ENCODE measurements around the gene AGTPBP1.

Gene AGTPBP1

DNA sequence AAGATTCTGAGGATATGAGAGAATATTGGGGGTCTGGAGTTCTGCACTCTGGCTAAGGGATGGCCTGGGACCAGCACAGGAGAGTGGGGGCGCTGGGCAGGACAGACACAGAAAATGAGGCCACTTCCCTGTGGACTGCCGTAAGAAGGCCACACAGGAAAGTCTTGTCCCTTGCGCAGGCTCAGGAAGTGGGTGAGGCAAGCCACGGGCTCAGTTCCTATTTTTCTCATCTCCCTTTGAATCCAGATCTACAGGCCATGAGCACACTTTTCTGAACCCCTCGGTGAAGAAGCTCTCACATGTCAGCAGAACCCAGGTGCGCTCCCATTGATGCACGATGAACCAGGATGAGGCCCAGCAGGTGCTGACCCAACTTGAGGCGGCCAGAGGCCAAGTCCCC lies 207.4 kb downstream of the AGTPBP1 start:
- no peak for DNase-seq

DNA sequence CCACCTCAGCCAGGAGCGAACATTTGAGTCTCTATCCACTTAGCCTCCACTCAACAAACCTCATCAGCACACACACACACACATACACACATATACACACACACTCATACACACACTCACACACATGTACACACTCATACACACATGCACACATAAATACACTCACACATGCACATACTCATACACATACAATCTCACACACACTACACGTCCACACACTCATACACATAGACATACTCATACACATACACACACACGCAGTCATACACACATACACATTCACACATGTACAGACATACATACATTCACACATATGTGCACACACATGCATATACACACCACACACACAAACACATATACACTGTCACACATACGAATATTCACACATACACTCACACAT lies 208.2 kb downstream of the AGTPBP1 start:
- DNase-seq: no peak

DNA sequence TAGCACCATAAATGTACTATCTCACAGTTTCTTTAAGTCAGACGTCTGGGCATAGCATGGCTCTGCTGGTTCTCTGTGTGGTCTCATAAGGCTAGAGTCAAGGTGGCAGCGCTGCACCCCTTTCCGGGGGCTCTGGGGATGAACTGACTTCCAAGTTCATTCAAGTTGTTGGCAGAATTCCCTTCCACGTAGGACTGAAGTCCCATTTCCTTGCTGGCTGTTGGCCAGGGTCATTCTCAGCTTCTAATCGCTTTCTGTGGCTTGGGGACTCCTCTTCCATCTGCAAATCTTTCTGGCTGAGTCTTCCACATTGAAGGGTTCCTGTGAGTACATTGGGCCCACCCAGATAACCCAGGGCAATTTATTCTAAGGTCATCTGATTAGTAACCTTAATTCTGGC lies 211.0 kb downstream of the AGTPBP1 start:
- peak; percentile 10 for DNase-seq

DNA sequence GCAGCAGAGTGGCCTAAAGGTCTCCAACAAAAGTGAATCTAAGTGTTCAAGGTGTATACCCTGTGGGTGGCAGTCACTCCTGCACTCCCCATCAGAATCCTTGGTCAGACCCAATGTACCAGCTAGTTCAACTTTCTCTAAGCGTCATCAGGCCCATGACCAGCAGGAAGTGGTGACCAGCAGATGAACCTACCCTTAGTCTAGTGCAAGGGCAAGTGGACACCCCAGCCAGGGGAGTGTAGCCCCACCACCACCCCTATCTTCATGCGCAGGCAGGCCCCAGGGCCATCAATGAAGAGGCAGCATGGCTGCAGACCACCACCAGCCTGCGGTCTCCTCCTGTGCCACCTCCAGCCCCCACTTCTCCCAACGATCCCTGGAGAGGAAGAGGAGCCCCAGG lies 213.1 kb downstream of the AGTPBP1 start:
- DNase-seq: no peak

DNA sequence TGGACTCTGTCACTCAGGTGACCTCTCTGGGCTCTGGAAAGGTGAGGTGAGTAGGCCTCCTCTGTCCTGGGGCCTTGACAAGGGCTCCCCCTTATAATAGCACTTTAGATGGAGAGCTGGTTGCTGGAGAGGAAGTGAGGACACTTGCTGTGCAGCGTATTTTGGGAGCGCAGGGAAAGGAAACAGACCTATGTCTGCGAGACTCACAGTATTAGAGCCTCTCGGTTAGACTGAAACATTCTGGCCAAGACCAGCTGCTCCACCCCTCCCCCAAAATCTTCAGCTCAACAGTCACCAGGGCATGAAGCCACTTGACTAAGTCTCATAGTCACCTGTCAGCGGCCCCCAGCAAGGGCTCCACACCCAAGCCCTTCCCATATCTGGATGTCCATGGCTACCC lies 213.6 kb downstream of the AGTPBP1 start:
- DNase-seq: no peak

DNA sequence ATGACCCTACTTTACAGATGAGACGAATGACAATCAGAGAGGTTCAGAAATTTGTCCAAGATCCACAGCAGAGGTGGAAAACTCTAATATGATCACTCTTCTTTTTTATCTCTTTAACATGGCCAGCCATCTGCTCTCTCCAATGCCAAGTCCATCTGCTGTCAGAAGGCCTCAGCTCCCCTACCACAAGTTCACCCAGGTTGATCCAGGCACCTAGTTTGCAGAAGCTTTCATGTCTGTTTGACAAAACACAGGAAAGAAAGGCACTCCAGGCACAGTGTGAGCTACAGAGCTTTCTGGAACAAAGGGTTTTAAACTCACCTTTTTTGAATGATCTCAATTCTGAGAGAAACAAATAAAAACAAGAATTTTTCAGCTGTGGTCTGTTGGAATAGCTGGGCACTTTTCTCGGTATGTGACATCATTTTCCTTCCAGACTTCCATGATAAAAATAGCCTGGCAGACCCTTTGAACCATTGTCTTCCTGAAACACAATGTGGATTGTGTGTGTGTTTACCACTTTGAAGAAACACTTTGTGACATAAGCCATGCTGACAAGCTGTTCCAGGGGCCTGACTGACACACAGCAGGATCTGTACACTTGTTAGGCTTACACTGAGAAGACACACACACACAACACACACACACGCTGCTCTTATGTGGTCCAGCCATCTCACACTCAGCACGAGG lies 214.3 kb downstream of the AGTPBP1 start:
- no peak for DNase-seq

DNA sequence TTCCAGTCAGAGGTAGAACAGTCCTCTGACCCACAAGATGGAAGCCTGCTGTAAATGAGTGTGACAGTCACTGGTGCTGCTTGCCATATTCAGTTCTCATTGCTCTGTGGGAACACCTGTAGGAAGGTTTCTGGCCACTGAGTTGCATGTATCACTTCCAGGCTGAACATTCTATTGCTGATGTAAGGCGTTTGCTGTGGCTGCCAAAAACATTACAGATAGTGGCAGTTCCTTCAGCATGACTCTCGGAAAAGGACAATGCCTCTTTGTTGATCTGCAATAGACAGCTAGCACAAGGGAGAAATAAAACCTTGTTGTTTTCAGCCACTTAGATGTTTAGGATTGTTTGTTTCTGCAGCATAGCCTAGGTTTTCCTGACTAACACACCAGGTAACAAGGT lies 217.2 kb downstream of the AGTPBP1 start:
- no peak for DNase-seq

DNA sequence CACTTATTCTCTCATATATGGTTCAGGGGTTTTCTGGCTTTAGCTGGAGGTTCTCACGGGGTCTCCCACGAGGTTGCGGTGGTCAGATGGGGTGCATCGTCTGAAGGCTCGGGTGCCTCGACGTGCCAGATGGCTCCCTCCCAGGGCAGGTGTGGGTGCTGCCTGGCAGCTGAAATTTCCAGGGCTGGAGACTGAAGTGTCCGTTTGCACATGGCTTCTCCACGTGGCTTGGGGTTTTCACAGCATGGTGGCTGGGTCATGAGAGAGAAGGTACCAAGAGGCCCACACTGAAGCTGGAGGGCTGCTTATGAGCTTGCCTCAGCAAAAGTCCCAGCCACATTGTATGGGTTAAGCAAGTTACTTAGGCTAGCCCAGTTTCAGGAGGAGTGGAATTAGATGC lies 218.6 kb downstream of the AGTPBP1 start:
- peak; percentile 36 for DNase-seq

DNA sequence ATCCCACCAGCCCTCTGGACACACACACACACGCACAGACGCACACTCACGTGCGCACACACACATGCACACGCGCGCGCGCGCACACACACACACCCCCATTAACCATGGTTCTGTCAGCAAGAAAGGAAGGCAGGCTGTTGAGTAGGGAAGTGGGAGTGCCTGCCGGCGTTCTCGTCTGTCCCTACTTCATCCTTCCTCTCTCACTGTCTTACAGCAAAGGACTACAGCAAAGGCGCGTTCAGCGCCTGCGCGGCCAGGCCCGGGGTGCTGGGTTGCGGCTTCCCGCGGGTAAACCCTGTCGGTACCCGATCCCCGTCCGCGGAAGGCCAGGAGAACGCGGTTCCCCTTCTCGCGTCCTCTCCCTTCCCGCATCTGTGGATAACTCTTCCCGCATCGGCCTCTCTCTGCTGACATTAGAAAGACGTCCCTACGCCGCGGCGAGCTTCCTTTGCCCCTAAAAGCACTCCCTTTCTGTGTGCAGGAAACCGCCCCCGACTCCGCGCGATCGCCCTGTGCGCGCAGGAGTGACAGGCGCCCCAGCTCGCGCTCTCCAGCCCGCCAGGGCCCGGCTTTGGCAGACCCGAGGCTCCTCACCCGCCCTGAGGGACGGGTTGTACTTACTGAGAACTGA lies 219.2 kb downstream of the AGTPBP1 start:
- peak; percentile 72 for DNase-seq

DNA sequence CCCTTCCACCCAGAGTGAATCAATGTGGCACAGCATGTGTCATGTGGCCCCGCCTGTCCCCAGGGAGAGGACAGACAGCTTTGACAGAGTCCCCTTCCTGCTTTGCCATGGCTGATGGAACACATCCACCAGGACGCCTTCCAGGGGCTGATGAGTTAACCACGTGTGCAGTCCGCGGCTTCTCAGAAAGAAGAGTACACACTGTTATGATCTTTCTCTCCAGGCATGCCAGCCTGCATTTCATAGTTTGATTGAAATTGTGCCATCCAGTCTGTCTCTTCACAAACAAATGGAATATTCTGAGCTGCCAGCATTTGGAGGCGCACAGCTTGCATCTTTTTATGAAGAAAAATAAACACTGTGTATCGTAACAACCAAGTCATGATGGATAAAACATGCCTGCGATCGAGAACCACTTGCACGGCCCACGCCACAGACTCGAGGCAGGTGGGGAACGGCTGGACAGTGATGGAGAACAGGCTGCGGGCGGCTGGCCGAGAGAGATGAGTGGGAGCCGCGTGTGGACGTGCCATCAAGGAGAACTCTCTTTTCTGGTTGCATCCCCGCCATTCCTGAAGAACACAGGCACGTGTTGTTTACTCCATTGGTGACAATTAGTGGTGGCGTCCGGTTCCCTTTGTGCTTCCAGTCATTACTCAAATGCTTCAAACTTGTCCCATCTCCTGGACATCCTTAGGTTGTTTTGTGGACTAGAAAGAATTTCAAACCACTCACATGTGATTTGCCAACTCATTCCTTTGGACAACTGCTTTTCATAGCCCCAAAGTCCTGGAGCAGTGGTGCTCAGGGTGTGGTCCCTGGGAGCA lies 220.2 kb downstream of the AGTPBP1 start:
- peak; percentile 73 for DNase-seq

DNA sequence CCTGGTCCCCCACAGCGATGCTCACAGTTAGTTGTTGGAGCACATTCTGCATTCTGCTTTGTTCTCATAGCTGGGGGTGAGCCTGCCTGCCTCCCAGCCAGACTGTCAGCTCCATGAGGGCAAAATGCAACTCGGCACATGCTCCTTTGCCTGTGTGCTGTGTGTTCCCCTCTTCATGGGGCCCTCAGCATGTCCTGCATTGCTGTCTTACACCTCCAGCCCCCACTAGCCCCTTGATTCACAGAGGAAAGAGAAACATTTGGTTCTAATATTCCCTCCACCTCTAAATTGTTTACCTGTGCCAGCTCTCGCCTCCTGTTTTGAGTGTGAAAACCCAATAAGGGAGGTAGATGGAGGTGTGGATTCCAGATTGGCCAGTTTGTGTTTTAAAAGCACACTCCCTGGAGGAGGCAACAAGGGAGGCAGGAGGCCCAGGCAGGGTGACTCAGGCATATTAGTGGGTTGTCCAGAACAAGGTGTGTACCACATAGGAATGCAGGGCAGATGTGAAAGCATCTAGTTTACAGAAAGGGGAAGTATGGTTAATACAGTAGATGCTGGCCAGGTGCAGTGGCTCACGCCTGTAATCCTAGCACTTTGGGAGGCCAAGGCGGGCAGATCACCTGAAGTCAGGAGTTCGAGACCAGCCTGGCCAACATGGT lies 224.6 kb downstream of the AGTPBP1 start:
- no peak for DNase-seq

DNA sequence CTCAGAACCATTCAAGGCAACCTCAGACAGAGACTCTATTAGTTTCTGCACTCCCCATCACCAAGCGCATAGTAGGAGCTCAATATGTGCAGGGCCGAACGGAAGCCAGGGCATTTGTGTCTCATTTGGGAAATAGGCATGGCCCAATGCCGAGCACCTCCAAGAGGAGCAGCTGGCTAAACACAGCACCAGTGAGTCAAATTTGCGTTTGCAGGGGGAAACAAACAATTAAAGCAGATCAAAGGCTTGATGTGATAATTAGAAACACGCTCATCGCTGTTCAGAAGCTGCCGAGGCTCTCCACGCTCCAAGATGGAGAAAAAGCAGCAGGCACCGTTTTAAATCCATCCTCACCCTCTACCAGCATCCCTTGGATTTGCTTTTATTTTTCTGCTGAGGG lies 225.3 kb downstream of the AGTPBP1 start:
- DNase-seq: peak; percentile 87

DNA sequence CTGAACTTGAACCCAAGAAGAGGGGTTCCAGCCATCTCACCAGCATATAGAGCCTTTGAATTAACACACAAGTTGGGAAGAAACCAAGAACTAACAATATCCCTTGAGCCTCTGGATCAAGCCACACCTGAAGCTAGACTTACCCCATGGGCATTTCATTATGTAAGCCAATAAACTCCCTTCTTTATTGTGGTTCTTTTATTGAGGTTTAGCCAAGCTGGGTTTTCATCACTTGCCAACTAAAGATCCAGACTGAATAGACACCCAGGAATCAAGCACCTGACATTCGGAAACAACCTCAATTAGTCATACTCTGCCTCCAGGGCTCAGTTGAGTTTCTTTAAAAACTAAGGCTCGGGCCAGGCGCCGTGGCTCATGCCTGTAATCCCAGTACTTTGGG lies 226.7 kb downstream of the AGTPBP1 start:
- no peak for DNase-seq

DNA sequence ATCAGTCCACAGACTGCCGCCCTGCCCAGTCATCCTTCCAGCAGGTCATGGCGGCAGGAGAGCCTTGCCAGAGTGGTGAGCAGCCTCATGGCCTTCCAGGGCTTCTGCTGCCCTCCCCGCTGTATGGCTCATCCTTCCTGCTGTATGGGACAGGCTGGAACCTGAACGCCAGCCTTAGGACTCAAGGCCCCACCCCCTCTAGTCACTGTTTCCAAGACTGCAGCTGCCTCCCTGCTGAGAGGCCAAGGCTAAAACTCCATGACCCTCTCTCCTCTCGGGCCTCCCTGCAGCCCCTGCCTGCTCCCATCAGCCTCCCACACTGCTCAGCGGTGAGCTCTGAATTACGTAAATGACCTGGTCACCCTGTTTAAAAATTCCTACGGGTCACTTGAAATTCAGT lies 227.5 kb downstream of the AGTPBP1 start:
- no peak for DNase-seq

DNA sequence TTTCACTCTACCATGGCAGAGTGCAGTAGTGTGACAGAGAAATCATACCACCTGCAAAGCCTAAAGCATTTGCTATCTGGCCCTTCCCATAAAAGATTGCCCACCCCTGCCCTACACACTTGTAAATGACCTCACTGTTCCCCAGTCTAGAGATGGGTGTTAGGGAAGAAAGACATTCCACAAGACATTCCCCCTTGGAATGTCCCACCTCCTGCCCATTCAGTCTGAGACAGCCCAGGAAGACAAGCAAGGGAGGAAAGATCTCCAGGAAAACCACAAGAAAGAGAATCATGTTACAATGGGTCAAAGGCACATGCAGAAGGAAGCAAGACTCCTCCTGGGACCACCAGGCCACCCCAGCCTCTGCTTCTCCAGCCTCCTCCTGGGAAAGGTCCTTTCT lies 230.0 kb downstream of the AGTPBP1 start:
- DNase-seq: no peak

DNA sequence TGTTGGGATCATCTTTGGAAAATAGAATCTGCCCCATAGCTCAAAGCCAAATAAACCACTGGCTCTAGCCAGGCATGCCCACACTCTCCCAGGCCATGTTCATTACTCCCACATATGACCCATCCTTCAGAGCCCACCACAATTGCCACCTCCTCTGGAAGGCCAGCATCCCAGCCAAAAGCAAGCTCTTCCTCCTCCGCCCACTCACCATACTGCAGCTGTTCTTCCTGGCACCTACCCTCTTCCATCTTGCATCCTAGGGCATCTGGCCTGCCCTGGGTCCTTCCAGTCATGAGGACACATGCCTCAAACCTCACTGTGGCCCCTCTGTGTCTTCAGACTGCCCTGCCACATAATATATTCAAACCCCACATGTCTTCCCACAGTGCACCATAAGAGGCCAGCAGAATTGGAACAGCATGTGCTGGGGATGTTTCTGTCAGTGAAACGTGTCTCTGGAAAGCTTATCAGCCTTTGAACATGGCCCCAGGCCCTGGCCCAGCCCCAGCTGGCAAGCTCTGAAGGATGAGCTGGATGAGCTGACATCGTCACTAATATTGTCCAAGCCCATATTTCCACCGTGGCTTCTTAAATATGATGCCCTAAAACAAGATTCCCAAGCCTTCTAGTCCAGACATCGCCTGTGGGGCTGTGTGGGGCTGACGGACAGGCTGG lies 230.8 kb downstream of the AGTPBP1 start:
- no peak for DNase-seq

DNA sequence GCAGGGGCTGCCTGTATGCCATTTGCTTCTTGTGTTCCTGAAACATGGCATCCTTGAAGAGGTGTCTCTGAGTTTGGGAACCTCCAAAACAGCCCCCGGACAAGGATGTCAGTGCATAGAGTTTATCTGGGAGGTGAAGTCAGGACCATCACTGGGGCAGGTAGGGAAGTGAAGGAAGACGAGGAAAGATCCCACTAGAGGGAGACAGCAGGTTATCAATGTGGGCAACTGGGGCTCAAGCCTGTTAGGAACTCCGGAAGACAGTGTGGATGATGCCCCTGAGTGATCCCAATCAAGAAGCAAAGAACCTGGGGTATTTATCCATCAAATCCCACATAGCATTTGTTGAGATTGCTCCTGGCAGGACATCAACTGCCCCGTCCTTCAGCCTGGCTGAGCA lies 233.1 kb downstream of the AGTPBP1 start:
- peak; percentile 50 for DNase-seq

DNA sequence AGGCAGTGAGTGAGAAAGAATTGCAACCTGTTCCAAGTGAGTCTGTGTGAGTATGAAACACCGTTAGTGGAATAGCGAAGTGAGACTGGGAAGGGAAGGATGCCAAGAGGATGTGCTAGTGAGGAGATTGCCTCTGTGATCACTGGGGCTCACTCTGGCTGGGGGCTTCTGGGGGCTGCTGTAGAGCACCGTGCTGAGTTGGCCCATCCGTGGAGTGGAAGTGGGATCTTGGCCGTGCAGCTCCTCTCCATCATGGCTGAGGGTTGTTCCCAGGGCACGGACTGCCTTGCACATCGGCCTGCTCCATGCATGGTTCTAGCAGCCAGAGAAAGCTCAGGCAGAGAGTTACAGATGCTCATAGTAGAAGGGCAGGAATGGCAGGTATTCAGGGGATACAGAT lies 236.1 kb downstream of the AGTPBP1 start:
- no peak for DNase-seq

DNA sequence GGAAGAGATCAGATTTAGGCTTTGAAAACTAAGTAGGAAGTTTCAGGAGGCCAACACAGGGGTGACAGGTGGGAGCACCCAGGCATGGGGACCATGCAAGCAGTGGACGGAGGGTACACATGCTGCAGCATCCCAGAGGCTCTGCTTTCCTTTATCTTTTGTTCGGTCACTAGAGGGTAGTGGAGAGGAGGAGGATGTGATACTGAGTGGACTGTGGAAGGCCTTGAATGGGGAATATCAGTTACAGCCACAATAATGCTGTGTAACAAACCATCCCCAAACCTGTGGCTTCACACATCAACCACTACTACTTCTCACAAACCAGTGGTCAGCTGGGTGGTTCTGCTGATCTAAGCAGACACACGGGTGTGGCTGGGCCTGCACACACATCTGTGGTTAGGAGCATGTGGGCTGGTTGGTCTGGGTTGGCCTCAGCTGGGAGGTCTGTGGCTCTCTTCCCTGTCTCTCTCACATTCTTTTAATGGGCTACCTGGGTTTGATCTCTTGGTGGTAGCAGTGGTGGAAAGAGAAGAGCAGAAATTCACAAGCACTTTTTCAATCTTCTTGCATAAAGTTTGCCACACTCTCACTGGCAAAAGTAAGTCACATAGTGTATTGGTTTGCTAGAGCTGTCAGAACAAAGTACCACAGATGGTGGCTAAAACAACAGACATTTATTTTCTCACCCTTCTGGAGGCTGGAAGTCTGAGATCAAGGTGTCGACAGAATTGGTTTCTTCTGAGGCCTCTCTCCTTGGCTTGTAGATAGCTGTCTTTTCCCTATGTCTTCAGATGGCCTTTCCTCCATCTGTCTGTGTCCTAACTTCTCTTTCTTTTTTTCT lies 238.7 kb downstream of the AGTPBP1 start:
- no peak for DNase-seq

DNA sequence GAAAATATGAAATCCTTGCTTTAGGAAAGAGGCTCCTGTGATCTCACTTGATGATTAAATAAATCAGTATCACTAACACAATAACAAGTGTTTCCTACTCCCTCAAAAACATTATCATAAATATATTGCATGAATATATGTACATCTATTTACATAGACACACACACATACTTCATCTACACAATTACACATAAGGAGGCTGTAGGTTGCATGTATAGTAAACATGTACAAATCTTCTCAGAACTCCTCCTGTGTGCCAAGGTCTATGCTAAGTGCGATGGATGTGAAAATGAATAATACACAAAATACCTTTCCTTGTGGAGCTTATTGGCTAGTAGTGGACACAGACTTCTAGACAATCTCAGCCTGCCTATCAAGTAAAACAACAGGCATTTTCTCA lies 239.9 kb downstream of the AGTPBP1 start:
- no peak for DNase-seq

DNA sequence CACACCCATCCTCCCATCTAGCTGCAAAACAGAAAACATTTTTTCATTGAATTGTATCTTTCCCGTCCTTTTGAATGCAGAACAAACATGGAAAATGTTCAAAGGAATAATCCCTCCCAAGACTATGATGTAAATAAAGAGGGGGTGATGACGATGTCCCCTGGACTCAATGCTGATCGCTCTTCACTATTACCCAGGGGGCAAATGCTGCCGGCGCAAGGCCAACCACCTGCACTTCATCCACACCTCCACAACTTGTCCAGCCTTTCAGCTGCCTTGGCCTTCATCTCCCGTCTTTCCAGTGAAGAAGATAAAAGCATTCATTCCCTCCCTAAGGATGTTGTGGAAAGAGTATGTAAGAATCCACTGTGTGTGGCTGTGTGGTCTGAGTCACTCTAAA lies 240.3 kb downstream of the AGTPBP1 start:
- no peak for DNase-seq

Measured in NCI-H69 (cell line).